Measurements from ENCODE around the gene DIO1. TPM values are rescaled to one million over a fixed set of nuclear protein-coding genes. Genes with fewer than 3 reads are reported as not detected.
A peak's percentile ranks its signal among the peaks of the same experiment; 100 is the strongest.

The DIO1 gene
- total and polyA plus RNA-seq, 2 of the 8 experiments (the other 6 are each of a cell fraction or from before 2014, with no cell fraction given) = 0.14 TPM; not detected in 1

DNA sequence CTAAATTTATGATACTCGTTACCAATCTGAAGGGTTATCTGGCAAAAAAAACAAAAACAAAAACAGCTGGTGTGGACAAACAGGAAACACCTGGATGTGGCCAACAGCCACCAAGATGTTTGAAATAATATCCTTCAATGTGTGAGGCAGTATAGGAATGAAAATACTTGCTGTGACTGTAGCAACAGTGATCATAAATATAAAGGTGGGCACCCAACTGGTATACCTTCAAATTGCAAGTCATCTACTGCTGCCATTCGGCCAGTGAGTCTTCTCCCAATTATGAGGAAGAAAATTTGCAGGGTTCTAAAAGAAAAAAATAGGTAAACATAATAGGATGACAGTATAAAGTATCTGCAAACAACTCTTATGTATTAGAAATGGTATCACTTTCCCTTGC is 5.3 kb upstream of the DIO1 start:
- Histone ChIP-seq H2BK20ac (ENCODE audit: low read length) (no peak overlapping the region), H2BK120ac (replicated peaks; ENCODE audit: low read depth, low read length) (no peak overlapping the region), H3K23ac (ENCODE audit: insufficient read length) (no peak overlapping the region), H3K4ac (replicated peaks; ENCODE audit: insufficient read length, low read depth, low read length) (no peak overlapping the region), H3K14ac (ENCODE audit: insufficient read length) (no peak overlapping the region), H3K9ac (replicated peaks in 1 of 4; ENCODE audit: extremely low read depth in 1 of 4, low read depth in 3 of 4, low read length in 3 of 4) (no peak overlapping the region), H3K56ac (replicated peaks; ENCODE audit: insufficient read length, low read depth, low read length) (no peak overlapping the region), H3K4me2 (ENCODE audit: insufficient read depth in 1 of 2, low read depth in 2 of 2, low read length in 2 of 2) (peak overlapping the region; percentile 66 to 73; a peak in 2 of 4 replicates), H4K20me1 (replicated peaks in 1 of 2; ENCODE audit: control insufficient read depth in 1 of 2, insufficient read depth in 2 of 2, low read length in 2 of 2) (no peaks in the 10 kb centered on the region), H3K23me2 (ENCODE audit: low read depth, low read length) (peaks cover 1% of the 10 kb centered on the region; the same call in 1 of the 2 replicates), H3K36me3 (ENCODE audit: control insufficient read depth in 2 of 4, insufficient read depth in 4 of 4, low read length in 3 of 4) (peaks cover 0 to 4% (median 1%) of the 10 kb centered on the region in 4 experiments; a peak in 3 of 8 replicates), H4K5ac (ENCODE audit: insufficient read length, low read depth, low read length) (no peak overlapping the region), H2AFZ (ENCODE audit: low read length) (no peak overlapping the region), H4K8ac (ENCODE audit: extremely low read depth, insufficient read depth, low read length) (no peak overlapping the region), H2AK5ac (ENCODE audit: low read depth, low read length) (no peak overlapping the region), H2BK5ac (ENCODE audit: low read depth, low read length) (no peak overlapping the region), H3K27ac (ENCODE audit: low read depth, low read length) (no peak overlapping the region), H3K18ac (ENCODE audit: extremely low read depth, low read length) (no peak overlapping the region), H4K91ac (replicated peaks; ENCODE audit: insufficient read length, low read length) (no peak overlapping the region), H3K9me3 (ENCODE audit: insufficient read depth in 2 of 2, low read depth in 1 of 2, low read length in 1 of 2) (no peaks in the 10 kb centered on the region), H3K79me1 (ENCODE audit: low read depth, low read length) (no peaks in the 10 kb centered on the region), H3K4me1 (replicated peaks in 1 of 4; ENCODE audit: control insufficient read depth in 3 of 4, insufficient read depth in 4 of 4, low read length in 3 of 4) (peaks cover 0 to 4% (median 2%) of the 10 kb centered on the region in 4 experiments; a peak in 3 of 7 replicates), H3K79me2 (ENCODE audit: control insufficient read depth in 1 of 2, insufficient read depth in 2 of 2, low read length in 2 of 2) (no peaks in the 10 kb centered on the region), H3K4me3 (ENCODE audit: extremely low read depth in 1 of 4, insufficient read depth in 2 of 4, low read depth in 3 of 4, low read length in 4 of 4) (peak overlapping the region; percentile 87 to 96 (median 92); a peak in 7 of 8 replicates), H3K27me3 (replicated peaks in 1 of 4; ENCODE audit: control insufficient read depth in 3 of 4, extremely low read depth in 1 of 4, insufficient read depth in 3 of 4, low read length in 3 of 4) (no peaks in the 10 kb centered on the region; a peak in 1 of 7 replicates), H2BK12ac (ENCODE audit: low read depth, low read length) (no peak overlapping the region), H2BK15ac (ENCODE audit: low read length) (no peak overlapping the region)
- POLR2A ChIA-PET (ENCODE audit: partially characterized antibody) = interaction anchor here (1.2 kb wide), 1 partner anchor 25 kb away, joined by 4 read pairs; no protein-coding TSS in a partner anchor
- no peak for FAIRE-seq
- 87% methylated on average over 2 of the region's 2 CpGs; no CpG with 5 or more reads in 1 of the 2 experiments for WGBS, 2 experiments (ENCODE audit: extremely low coverage in 1 of 2, insufficient coverage in 1 of 2, insufficient read length in 1 of 2, insufficient replicate concordance in 2 of 2, low coverage in 1 of 2, low lambda C conversion rate in 2 of 2, missing lambda C conversion rate in 1 of 2)
- CTCF ChIA-PET (ENCODE audit: partially characterized antibody) = interaction anchor here (1.4 to 1.8 kb wide), 2 partner anchors 10 to 59 kb away, joined by 3 to 7 read pairs; no protein-coding TSS in a partner anchor
- DNase-seq (ENCODE audit: low read depth in 1 of 2, low spot score in 2 of 2) = no peak
- no peak for TF ChIP-seq GTF2F1 (IDR thresholded peaks at IDR 0.05; ENCODE audit: borderline replicate concordance, low read depth, low read length)

All from H1 (cell line).